ENCODE data around the gene ASPHD2.
"Not testable (repeated sequence)": the region's sequence is repeated elsewhere in the genome, so short reads cannot be mapped to it uniquely, and the experiment has no call there.

The ASPHD2 gene

GRCh38 chr22:26416670-26417276 is 12.3 kb upstream of the ASPHD2 start:
- DNase-seq = no peak

DNA sequence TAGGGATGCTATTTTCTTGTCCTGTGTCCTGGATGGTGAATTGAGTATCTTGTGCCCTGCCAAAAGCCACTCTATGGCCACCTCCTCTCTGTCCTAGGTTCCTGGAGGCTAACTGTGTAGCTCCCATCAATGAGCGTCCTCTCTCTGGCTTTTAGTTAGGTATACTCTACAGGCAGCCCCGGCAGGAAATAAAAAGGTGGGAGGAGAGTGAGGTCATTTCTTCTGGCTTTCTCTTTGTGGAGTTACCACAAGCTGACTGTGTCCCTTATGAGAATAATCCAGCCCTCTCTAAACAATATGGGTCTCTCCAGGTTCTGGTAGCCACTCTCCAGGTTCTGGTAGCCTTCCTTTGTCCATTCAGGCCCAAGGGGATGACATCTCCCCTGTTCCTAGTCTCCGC is 11.7 kb upstream of the ASPHD2 start:
- DNase-seq = no peak

DNA sequence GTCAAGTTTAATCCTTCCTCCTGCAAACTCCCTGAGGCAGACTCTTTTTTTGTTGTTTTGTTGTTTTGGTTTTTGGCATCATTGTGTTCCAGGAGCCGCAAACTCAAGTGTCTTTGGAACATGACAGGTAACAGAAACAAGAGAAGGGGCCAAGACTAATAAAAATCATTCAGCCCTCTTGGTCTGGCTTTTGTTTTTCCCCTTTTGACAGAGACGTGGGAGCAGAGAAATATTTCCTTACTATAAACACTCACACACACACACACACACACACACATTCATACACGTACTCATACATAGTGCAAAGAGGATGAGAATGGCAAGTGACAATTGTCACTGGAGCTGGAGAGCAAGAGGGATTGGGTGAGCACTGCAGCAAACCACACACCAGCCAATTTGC is 10.4 kb upstream of the ASPHD2 start:
- no peak for DNase-seq

DNA sequence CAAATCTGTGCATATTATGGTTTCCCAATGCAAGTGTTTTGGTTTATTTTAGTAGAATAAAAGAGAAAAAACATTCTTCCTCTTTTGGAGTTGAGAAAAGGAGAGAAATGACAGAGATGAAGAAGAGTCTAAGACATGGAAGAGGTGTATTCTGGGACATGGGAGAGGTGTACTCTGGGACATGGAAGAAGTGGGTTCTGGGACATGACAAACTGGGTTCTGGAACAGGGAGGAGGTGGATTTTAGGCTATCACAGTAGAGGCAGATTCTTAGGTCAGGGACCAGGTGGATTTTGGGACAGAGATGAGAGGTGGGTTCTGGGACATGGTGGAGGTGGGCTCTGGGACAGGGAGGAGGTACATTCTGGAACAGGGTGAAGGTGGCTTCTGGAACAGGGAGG is 2.1 kb upstream of the ASPHD2 start:
- DNase-seq = no peak

DNA sequence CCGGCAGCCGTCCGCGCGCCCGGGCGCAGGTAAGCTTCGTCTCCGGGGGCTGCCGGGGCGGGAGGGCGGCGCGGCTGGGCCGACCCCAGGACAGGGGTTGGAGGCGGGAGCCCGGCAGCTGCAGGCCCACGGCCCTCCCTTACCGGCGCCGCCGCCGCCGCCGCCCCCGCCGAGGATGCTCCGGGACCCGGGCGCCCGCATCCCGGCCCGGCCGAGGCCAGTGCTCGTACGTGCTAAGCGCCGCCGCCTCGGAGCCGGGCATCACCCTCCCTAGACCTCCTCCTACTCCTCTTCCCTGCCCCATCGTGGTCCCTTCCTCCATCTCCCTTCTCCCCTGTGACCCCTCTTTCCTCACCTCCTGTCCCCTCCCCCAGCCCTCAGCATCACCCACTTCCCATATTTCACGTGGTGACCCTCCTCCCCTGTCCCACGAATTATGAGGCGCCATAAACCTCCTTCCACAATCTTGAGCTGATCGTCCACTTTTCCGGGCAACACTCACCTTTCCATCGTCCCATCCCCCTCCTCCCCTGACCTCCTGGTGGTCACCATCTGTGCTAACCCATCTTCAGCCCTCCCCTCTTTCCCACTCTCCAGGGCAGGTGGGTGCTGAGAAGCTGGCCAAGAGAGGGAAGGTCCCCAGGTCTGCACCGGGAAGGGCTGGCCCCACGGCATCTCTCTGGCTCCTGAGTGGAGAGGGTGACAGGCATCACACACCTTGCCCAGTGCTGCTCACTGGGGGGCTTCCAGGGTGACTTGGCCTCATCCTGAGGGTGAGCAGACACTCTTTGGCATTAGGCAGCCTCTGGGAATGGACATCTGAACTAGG is 612 bp downstream of the ASPHD2 start:
- peak in 1 of 5 donors; percentile 15 for DNase-seq

GRCh38 chr22:26430600-26430999 is 1.5 kb downstream of the ASPHD2 start:
- DNase-seq = peak in 1 of 5 donors; percentile 37

DNA sequence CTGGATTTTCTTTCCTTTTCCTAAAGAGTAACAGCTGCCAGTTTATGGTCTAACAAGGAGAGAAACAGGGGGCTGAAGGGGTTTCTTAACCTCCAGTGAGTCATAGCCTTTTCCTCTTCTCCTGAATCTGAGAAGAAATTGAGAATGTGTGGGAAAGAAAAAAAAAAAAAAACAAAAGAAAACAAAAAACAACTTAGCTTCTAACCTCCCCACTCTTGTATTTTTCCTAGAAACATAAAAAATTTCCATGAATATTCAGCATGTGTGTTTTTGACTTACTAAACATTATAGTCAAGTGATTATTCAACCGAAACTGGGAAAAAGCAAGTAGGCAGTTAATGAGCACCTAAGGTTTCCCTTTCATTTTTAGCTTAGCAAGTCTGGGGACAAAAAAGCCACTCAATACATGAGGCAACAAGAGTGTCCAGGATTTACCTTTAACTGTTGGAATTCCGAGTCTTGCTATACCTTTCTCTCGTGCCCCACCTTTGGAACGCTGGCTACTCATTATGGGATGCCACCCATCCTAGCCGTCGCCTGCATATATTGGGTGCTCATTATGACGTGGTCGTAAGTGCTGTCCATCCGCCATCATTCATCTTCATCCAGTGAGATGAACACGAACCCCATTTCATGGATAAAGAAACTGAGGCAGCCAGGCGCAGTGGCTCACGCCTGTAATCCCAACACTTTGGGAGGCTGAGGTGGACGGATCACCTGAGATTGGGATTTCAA is 2.4 kb downstream of the ASPHD2 start:
- DNase-seq = peak in 1 of 5 donors; percentile 71

DNA sequence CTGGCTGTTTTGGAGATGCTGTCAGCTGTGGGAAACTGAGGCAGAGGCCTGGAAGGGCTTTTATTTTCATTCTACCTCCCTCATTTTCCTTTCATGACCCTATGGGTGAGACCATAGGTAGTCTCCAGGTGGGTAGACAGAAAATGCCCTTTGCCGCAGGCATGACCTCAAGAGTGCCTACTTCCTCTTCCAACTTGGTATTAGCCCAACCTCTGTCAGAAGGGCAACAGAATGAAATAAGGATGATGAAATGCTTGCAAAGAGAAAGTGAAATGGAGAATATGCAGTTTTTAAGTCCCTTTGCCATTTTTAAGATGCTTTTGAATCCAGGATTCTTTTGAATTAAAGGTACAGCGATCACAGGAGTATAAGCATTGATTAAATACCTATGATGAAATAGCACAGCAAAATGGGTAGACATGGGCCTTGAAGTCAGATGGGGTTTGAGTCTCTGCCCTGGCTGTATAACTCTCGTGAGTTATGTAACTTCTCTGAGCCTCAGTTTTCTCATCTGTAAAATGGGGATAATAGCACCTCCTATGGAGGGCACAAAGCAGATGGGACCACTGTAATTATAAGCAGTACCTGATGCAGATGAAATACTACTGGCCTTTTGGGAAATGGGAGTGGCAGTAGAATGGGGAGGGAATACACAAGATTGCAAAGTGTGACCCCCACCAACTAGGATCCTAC is 3.7 kb downstream of the ASPHD2 start:
- DNase-seq = peak in 1 of 5 donors; percentile 61

GRCh38 chr22:26433805-26434204 is 4.7 kb downstream of the ASPHD2 start:
- DNase-seq = no peak

GRCh38 chr22:26435327-26436093 is 6.5 kb downstream of the ASPHD2 start:
- no peak for DNase-seq

GRCh38 chr22:26436903-26437515 is 7.9 kb downstream of the ASPHD2 start:
- DNase-seq = no peak

DNA sequence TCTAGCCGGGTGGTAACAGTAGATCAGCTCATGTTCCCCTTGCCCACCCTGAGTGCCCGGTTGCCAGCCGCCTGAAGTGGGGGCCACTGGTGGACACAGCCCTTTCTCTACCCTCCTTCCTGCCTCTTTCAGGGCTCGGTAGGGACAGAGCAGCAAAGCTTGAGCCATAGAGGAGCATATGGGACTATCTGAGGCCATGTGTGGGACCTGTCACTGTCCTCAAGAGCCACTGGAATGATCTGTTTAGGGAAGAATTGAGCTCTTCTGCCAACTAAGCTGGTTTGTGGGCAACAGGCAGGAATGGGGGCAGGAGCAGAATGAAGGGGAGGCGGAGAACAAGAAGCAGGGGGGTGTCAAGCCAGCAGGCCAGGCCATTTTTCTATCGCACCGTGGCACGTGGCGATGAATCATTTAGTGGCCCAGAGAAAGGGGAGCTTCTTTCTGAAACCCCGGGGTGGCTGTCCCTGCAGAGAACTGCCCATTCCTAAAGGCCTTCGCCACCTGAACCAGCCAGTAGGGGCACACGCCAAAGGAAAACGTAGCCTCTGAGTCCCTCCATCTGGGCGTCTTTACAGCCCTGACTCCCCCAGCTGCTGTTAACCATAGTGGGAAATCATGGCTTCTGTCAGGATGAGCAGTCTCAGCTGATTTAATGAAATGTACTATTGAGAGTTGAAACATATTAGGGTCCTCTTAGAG is 8.8 kb downstream of the ASPHD2 start:
- no peak for DNase-seq

GRCh38 chr22:26438776-26439175 is 9.7 kb downstream of the ASPHD2 start:
- not testable (repeated sequence) for DNase-seq

- no peak for DNase-seq
Measured at GRCh38 chr22:26439559-26439958, 10.5 kb downstream of the ASPHD2 start.

DNA sequence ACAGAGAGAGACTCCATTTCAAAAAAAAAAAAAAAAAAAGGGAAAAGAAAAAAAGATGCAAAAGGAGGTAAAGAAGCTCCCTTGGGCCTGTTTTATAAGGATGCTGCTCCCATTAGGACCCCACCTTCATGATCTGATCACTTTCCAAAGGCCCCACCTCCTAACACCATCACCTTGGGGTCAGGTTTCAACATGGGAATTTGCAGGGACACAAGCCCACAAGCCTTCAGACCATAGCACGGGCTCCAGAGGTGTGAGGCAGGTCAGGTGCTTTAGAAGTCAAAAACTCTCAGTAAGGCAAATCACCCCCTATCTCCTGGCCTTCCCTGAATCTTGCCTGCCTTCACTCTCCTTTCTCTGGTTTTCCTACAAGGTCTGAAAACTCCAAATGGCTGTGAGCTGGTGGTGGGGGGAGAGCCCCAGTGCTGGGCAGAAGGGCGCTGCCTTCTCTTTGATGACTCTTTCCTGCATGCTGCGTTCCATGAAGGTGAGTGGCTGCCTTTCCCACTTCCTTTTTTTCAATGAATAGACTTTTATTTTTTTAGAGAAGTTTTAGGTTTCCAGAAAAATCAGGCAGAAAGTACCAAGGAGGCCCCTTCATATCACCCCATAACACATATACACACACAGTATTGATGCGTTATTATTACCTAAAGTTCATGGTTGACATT is 13.2 kb downstream of the ASPHD2 start:
- no peak for DNase-seq

- DNase-seq = no peak
Measured at GRCh38 chr22:26443901-26444690, 15.0 kb downstream of the ASPHD2 start.

DNA sequence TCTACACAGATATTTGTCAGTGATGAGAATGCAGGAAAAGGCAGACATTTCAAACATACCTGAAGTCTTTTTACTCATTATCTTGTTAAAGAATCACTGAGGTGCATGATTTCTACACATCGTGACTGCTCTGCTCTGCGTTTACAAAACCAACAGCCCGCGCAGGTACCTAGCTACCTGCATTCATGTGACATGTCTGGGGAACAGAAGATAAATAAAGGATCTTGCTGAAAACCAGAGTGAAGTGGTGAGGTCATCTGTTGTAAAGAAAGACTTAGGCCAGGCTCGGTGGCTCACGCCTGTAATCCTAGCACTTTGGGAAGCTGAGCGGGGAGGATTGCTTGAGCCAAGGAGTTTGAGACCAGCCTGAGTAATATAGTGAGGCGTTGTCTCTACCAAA is 15.7 kb downstream of the ASPHD2 start:
- DNase-seq = no peak

DNA sequence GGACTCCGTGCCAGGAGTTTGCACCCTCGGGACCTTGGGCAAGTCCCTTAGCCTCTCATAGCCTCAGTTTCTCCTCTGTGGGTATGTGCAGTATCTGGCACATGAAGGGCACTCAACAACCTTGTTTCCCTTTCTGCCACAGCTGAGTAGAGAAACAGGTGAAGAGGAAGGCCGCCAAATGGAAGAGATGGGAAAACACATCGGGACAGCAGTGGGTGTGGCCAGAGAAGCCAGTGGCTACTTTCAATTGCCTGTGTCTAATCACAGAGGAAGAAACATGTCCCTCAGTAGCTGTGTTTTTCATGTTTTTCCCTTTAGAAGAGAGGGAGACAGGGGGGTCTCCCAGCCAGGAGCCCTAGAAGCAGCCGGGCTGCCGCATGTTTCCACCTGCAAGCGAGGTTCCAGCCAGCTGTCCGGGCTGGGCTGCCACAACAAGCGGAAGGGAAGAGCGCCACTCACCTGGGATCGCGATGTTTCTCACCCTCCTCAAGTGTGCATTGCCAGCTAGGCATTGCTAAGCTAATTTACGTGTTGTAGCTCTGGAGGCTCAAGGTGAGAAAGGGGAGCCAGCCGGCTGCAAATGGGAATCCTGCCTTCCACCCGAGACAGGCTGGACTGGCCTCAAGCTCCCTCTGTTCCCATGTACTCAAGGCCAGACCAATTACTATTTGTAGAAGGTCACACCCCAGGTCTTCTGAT is 16.7 kb downstream of the ASPHD2 start:
- DNase-seq = no peak

Measured in T-helper 1 cell (primary cell).